ENCODE results near the gene CHCHD4.
"Not testable (repeated sequence)": the region's sequence is repeated elsewhere in the genome, so short reads cannot be mapped to it uniquely, and the experiment has no call there.

The CHCHD4 gene

GRCh38 chr3:14118400-14119381 is 6.0 kb downstream of the CHCHD4 start:
- H3K27ac ChIP-seq (ENCODE audit: low read depth, low read length) = no peak overlapping the region
- H3K36me3 ChIP-seq (ENCODE audit: insufficient read depth, low read length) = peaks cover 46% of the 10 kb centered on the region
- H3K4me1 ChIP-seq (ENCODE audit: insufficient read depth, low read length) = peaks cover 17% of the 10 kb centered on the region; the same call in 1 of the 2 replicates
- H3K9ac ChIP-seq (ENCODE audit: low read depth, low read length) = no peak overlapping the region
- 91% methylated on average over 13 of the region's 13 CpGs for WGBS
- H3K9me3 ChIP-seq (ENCODE audit: insufficient read depth, low read depth, low read length) = no peaks in the 10 kb centered on the region; the same call in 1 of the 2 replicates
- no peaks in the 10 kb centered on the region for H3K27me3 ChIP-seq (ENCODE audit: insufficient read depth, low read length)
- H3K4me3 ChIP-seq (ENCODE audit: low read length) = no peak overlapping the region

- Histone ChIP-seq H3K9me3 (ENCODE audit: insufficient read depth, low read depth, low read length) (no peaks in the 10 kb centered on the region; the same call in 1 of the 2 replicates), H3K36me3 (ENCODE audit: insufficient read depth, low read length) (peaks cover 54% of the 10 kb centered on the region), H3K9ac (ENCODE audit: low read depth, low read length) (no peak overlapping the region), H3K27me3 (ENCODE audit: insufficient read depth, low read length) (no peaks in the 10 kb centered on the region), H3K4me3 (ENCODE audit: low read length) (no peak overlapping the region), H3K27ac (ENCODE audit: low read depth, low read length) (no peak overlapping the region), H3K4me1 (ENCODE audit: insufficient read depth, low read length) (peaks cover 12% of the 10 kb centered on the region; the same call in 1 of the 2 replicates)
- WGBS = 93% methylated on average over 10 of the region's 10 CpGs
Measured at GRCh38 chr3:14117468-14118399, 6.9 kb downstream of the CHCHD4 start.

GRCh38 chr3:14113965-14114635 is 10.6 kb downstream of the CHCHD4 start:
- WGBS = 94% methylated on average over 7 of the region's 7 CpGs
- Histone ChIP-seq H3K9me3 (ENCODE audit: insufficient read depth, low read depth, low read length) (no peaks in the 10 kb centered on the region), H3K27me3 (ENCODE audit: insufficient read depth, low read length) (no peaks in the 10 kb centered on the region), H3K4me1 (ENCODE audit: insufficient read depth, low read length) (no peaks in the 10 kb centered on the region), H3K9ac (ENCODE audit: low read depth, low read length) (no peak overlapping the region), H3K27ac (ENCODE audit: low read depth, low read length) (no peak overlapping the region), H3K36me3 (ENCODE audit: insufficient read depth, low read length) (peaks cover 45% of the 10 kb centered on the region), H3K4me3 (ENCODE audit: low read length) (no peak overlapping the region)

- H3K36me3 ChIP-seq (ENCODE audit: insufficient read depth, low read length) = peaks cover 35% of the 10 kb centered on the region
- no peaks in the 10 kb centered on the region for H3K27me3 ChIP-seq (ENCODE audit: insufficient read depth, low read length)
- H3K4me1 ChIP-seq (ENCODE audit: insufficient read depth, low read length) = no peaks in the 10 kb centered on the region
- WGBS = 98% methylated on average over 4 of the region's 4 CpGs
- H3K4me3 ChIP-seq (ENCODE audit: low read length) = no peak overlapping the region
- H3K27ac ChIP-seq (ENCODE audit: low read depth, low read length) = no peak overlapping the region
- no peak overlapping the region for H3K9ac ChIP-seq (ENCODE audit: low read depth, low read length)
- no peaks in the 10 kb centered on the region for H3K9me3 ChIP-seq (ENCODE audit: insufficient read depth, low read depth, low read length)
Measured at GRCh38 chr3:14110699-14111098, 14.0 kb downstream of the CHCHD4 start.

- H3K9ac ChIP-seq (ENCODE audit: low read depth, low read length); H3K27me3 ChIP-seq (ENCODE audit: insufficient read depth, low read length); H3K9me3 ChIP-seq (ENCODE audit: insufficient read depth, low read depth, low read length); H3K4me3 ChIP-seq (ENCODE audit: low read length); H3K4me1 ChIP-seq (ENCODE audit: insufficient read depth, low read length); H3K27ac ChIP-seq (ENCODE audit: low read depth, low read length): not testable (repeated sequence)
- peaks cover 26% of the 10 kb centered on the region for H3K36me3 ChIP-seq (ENCODE audit: insufficient read depth, low read length)
- over 99% methylated on average over 4 of the region's 5 CpGs for WGBS
Measured at GRCh38 chr3:14109821-14110220, 14.8 kb downstream of the CHCHD4 start.

GRCh38 chr3:14097616-14098391 is 26.9 kb downstream of the CHCHD4 start:
- 94% methylated on average over 5 of the region's 5 CpGs for WGBS
- Histone ChIP-seq H3K9me3 (ENCODE audit: insufficient read depth, low read depth, low read length) (peaks cover 6% of the 10 kb centered on the region; the same call in 1 of the 2 replicates), H3K9ac (ENCODE audit: low read depth, low read length) (no peak overlapping the region), H3K27ac (ENCODE audit: low read depth, low read length) (no peak overlapping the region), H3K27me3 (ENCODE audit: insufficient read depth, low read length) (no peaks in the 10 kb centered on the region), H3K36me3 (ENCODE audit: insufficient read depth, low read length) (no peaks in the 10 kb centered on the region), H3K4me1 (ENCODE audit: insufficient read depth, low read length) (no peaks in the 10 kb centered on the region; the same call in 1 of the 2 replicates), H3K4me3 (ENCODE audit: low read length) (no peak overlapping the region)

- Histone ChIP-seq H3K27ac (ENCODE audit: low read depth, low read length) (no peak overlapping the region), H3K9me3 (ENCODE audit: insufficient read depth, low read depth, low read length) (peaks cover 6% of the 10 kb centered on the region; the same call in 1 of the 2 replicates), H3K9ac (ENCODE audit: low read depth, low read length) (no peak overlapping the region), H3K27me3 (ENCODE audit: insufficient read depth, low read length) (no peaks in the 10 kb centered on the region), H3K4me3 (ENCODE audit: low read length) (no peak overlapping the region), H3K36me3 (ENCODE audit: insufficient read depth, low read length) (no peaks in the 10 kb centered on the region), H3K4me1 (ENCODE audit: insufficient read depth, low read length) (peaks cover 9% of the 10 kb centered on the region)
- WGBS = 91% methylated on average over 3 of the region's 3 CpGs
Measured at GRCh38 chr3:14096742-14097141, 27.9 kb downstream of the CHCHD4 start.

GRCh38 chr3:14093831-14094230 is 30.8 kb downstream of the CHCHD4 start:
- Histone ChIP-seq H3K27ac (ENCODE audit: low read depth, low read length) (no peak overlapping the region), H3K27me3 (ENCODE audit: insufficient read depth, low read length) (no peaks in the 10 kb centered on the region), H3K9me3 (ENCODE audit: insufficient read depth, low read depth, low read length) (peaks cover 11% of the 10 kb centered on the region), H3K36me3 (ENCODE audit: insufficient read depth, low read length) (no peaks in the 10 kb centered on the region), H3K4me3 (ENCODE audit: low read length) (no peak overlapping the region), H3K9ac (ENCODE audit: low read depth, low read length) (no peak overlapping the region), H3K4me1 (ENCODE audit: insufficient read depth, low read length) (peaks cover 14% of the 10 kb centered on the region)

GRCh38 chr3:14092464-14092863 is 32.2 kb downstream of the CHCHD4 start:
- Histone ChIP-seq H3K27ac (ENCODE audit: low read depth, low read length) (peak overlapping the region; percentile 51; the same call in 1 of the 2 replicates), H3K9me3 (ENCODE audit: insufficient read depth, low read depth, low read length) (peaks cover 19% of the 10 kb centered on the region), H3K36me3 (ENCODE audit: insufficient read depth, low read length) (no peaks in the 10 kb centered on the region), H3K9ac (ENCODE audit: low read depth, low read length) (no peak overlapping the region), H3K4me3 (ENCODE audit: low read length) (no peak overlapping the region), H3K27me3 (ENCODE audit: insufficient read depth, low read length) (no peaks in the 10 kb centered on the region), H3K4me1 (ENCODE audit: insufficient read depth, low read length) (peaks cover 14% of the 10 kb centered on the region)
- WGBS = 100% methylated on average over 2 of the region's 2 CpGs

GRCh38 chr3:14091959-14092358 is 32.7 kb downstream of the CHCHD4 start:
- not testable (repeated sequence) for H3K36me3 ChIP-seq (ENCODE audit: insufficient read depth, low read length); H3K9ac ChIP-seq (ENCODE audit: low read depth, low read length); H3K4me3 ChIP-seq (ENCODE audit: low read length); H3K27me3 ChIP-seq (ENCODE audit: insufficient read depth, low read length)
- Histone ChIP-seq H3K4me1 (ENCODE audit: insufficient read depth, low read length) (peaks cover 14% of the 10 kb centered on the region), H3K27ac (ENCODE audit: low read depth, low read length) (peak overlapping the region; percentile 51; the same call in 1 of the 2 replicates), H3K9me3 (ENCODE audit: insufficient read depth, low read depth, low read length) (peaks cover 20% of the 10 kb centered on the region)
- 82% methylated on average over 2 of the region's 5 CpGs for WGBS
